HEK293 (cell line): ENCODE results near the gene DGKB.

Source experiments
- BCL11A ChIP-seq: fragments of 450-650 bp; formaldehyde crosslinking; IDR thresholded peaks from 2 replicates; pipeline ENCODE4 v1.5.1; 2016; ENCODE audit warnings: low read depth, missing biosample characterization, missing genetic modification characterization
- ZNF274 ChIP-seq, 2 experiments: fragments of 200-500 bp in 1 of 2; fragments of 450-650 bp in 1 of 2; sonication (Bioruptor generic) in 1 of 2; formaldehyde crosslinking in 1 of 2; IDR thresholded peaks; 2 replicates each; pipeline versions ENCODE4 v1.5.1 to v1.6.1; 2014 to 2016; ENCODE audit warnings: borderline replicate concordance in 1 of 2, inconsistent platforms in 1 of 2, low read length in 1 of 2, missing biosample characterization in 1 of 2, missing genetic modification characterization in 1 of 2
- ZNF404 ChIP-seq: fragments of 450-650 bp; formaldehyde crosslinking; IDR thresholded peaks from 2 replicates; pipeline ENCODE4 v1.5.1; 2017; ENCODE audit warnings: missing biosample characterization, missing genetic modification characterization
- ZNF530 ChIP-seq: fragments of 450-650 bp; formaldehyde crosslinking; IDR thresholded peaks from 2 replicates; pipeline ENCODE4 v1.5.1; 2016; ENCODE audit warnings: low read depth, missing biosample characterization, missing genetic modification characterization
- ZNF660 ChIP-seq: fragments of 450-650 bp; IDR thresholded peaks from 2 replicates; pipeline ENCODE4 v1.5.1; 2018; ENCODE audit warnings: missing biosample characterization, mild to moderate bottlenecking, missing genetic modification characterization
- ZNF777 ChIP-seq: fragments of 450-650 bp; formaldehyde crosslinking; IDR thresholded peaks from 2 replicates; pipeline ENCODE4 v1.5.1; 2017; ENCODE audit warnings: missing biosample characterization, missing genetic modification characterization, borderline replicate concordance
- TF ChIP-seq, protein P1 (sequence below): fragments of 450-650 bp; formaldehyde crosslinking; IDR thresholded peaks from 2 replicates; pipeline ENCODE4 v1.5.1; 2016; ENCODE audit warnings: missing biosample characterization, missing genetic modification characterization
- TF ChIP-seq, protein P2 (sequence below): fragments of 450-650 bp; formaldehyde crosslinking; IDR thresholded peaks from 2 replicates; pipeline ENCODE4 v1.5.1; 2016; ENCODE audit warnings: missing biosample characterization, missing genetic modification characterization
- TF ChIP-seq, protein P3 (sequence below): fragments of 450-650 bp; formaldehyde crosslinking; IDR thresholded peaks from 2 replicates; pipeline ENCODE4 v1.5.1; 2016; ENCODE audit warnings: missing biosample characterization, missing genetic modification characterization, low read depth

DNA sequence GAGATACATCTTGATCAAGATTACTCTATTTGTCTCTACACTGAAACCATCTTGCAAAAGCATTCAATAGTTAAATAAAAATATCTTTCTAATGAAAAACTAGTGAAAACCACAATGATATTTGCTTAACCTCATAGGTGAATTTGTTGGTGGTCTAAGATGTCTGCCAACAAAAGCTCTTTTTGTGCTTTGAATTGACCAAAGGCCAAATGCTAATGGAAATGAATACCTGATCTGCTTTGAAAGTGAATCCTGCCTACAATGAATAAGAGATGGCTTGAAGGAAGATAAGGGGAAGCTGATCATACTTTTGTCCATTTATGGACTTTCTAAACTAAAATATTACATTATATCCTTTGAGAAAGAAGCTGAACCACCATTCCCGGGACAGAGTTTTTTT lies 684.2 kb downstream of the DGKB start:
- TF ChIP-seq ZNF274 (IDR thresholded peaks at IDR 0.05; ENCODE audit: low read length) (no peak), ZNF274 (tag by site-specific recombination; IDR thresholded peaks at IDR 0.05; ENCODE audit: borderline replicate concordance) (no peak), ZNF530 (tag by site-specific recombination) (no peak), ZNF404 (tag by site-specific recombination) (no peak), BCL11A (tag by site-specific recombination) (no peak), ZNF777 (tag by site-specific recombination) (no peak), ZNF660 (tag by site-specific recombination) (no peak)
- TF ChIP-seq, protein P1, sequence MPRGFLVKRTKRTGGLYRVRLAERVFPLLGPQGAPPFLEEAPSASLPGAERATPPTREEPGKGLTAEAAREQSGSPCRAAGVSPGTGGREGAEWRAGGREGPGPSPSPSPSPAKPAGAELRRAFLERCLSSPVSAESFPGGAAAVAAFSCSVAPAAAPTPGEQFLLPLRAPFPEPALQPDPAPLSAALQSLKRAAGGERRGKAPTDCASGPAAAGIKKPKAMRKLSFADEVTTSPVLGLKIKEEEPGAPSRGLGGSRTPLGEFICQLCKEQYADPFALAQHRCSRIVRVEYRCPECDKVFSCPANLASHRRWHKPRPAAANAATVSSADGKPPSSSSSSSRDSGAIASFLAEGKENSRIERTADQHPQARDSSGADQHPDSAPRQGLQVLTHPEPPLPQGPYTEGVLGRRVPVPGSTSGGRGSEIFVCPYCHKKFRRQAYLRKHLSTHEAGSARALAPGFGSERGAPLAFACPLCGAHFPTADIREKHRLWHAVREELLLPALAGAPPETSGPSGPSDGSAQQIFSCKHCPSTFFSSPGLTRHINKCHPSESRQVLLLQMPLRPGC (tag by site-specific recombination), result no peak
- TF ChIP-seq, protein P2, sequence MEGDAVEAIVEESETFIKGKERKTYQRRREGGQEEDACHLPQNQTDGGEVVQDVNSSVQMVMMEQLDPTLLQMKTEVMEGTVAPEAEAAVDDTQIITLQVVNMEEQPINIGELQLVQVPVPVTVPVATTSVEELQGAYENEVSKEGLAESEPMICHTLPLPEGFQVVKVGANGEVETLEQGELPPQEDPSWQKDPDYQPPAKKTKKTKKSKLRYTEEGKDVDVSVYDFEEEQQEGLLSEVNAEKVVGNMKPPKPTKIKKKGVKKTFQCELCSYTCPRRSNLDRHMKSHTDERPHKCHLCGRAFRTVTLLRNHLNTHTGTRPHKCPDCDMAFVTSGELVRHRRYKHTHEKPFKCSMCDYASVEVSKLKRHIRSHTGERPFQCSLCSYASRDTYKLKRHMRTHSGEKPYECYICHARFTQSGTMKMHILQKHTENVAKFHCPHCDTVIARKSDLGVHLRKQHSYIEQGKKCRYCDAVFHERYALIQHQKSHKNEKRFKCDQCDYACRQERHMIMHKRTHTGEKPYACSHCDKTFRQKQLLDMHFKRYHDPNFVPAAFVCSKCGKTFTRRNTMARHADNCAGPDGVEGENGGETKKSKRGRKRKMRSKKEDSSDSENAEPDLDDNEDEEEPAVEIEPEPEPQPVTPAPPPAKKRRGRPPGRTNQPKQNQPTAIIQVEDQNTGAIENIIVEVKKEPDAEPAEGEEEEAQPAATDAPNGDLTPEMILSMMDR (tag by site-specific recombination), result no peak
- TF ChIP-seq, protein P3, sequence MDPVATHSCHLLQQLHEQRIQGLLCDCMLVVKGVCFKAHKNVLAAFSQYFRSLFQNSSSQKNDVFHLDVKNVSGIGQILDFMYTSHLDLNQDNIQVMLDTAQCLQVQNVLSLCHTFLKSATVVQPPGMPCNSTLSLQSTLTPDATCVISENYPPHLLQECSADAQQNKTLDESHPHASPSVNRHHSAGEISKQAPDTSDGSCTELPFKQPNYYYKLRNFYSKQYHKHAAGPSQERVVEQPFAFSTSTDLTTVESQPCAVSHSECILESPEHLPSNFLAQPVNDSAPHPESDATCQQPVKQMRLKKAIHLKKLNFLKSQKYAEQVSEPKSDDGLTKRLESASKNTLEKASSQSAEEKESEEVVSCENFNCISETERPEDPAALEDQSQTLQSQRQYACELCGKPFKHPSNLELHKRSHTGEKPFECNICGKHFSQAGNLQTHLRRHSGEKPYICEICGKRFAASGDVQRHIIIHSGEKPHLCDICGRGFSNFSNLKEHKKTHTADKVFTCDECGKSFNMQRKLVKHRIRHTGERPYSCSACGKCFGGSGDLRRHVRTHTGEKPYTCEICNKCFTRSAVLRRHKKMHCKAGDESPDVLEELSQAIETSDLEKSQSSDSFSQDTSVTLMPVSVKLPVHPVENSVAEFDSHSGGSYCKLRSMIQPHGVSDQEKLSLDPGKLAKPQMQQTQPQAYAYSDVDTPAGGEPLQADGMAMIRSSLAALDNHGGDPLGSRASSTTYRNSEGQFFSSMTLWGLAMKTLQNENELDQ (tag by site-specific recombination), result no peak
